PC-3 (cell line): ENCODE results near the gene CLIC4. TPM values are rescaled to one million over a fixed set of nuclear protein-coding genes. Genes with fewer than 3 reads are reported as not detected.

ENCODE experiments used
- ATAC-seq: fragments of 200-7000 bp; cut with Tn5 transposase; 2 replicates; pipeline ENCODE4 v1.9.1; 2020; ENCODE audit warnings: mild to moderate bottlenecking, moderate library complexity
- BruUV-seq: library from RNA; stranded (reverse); fragments of 400-500 nt; replicated peaks from 2 replicates; lab custom pipeline; 2021; lab: Mats Ljungman, UMichigan
- CTCF ChIA-PET: fragments of 300-600 bp; sonication (Branson Sonifier 250); formaldehyde crosslinking; loops from one replicate; lab custom pipeline; 2022; ENCODE audit warnings: antibody characterized with exemption; lab: Charles Lee
- POLR2A ChIA-PET: fragments of 300-600 bp; sonication (Branson Sonifier 250); formaldehyde crosslinking; loops from one replicate; lab custom pipeline; 2022; ENCODE audit warnings: antibody characterized with exemption; ENCODE audit not compliant: unreplicated experiment; lab: Charles Lee
- DNase-seq: peaks from one replicate; pipeline ENCODE4 v3.0.0-alpha.2; 2015
- H2AFZ ChIP-seq: fragments of 300-600 bp; sonication (generic); 2 replicates; pipeline ENCODE4 v1.6.0; 2016; ENCODE audit warnings: antibody characterized with exemption, low read length
- H3F3A ChIP-seq: fragments of 300-600 bp; sonication (generic); one replicate; pipeline ENCODE4 v1.6.0; 2017; ENCODE audit warnings: antibody characterized with exemption, low read length, control low read depth, mild to moderate bottlenecking; ENCODE audit not compliant: unreplicated experiment
- H3K27ac ChIP-seq: fragments of 300-600 bp; sonication (generic); 2 replicates; pipeline ENCODE4 v1.5.1; 2016; ENCODE audit warnings: mild to moderate bottlenecking, low read length
- H3K27me3 ChIP-seq: fragments of 300-600 bp; sonication (generic); 2 replicates; pipeline ENCODE4 v1.6.1; 2016; ENCODE audit warnings: low read length, mixed read lengths
- H3K36me3 ChIP-seq: fragments of 300-600 bp; sonication (generic); 2 replicates; pipeline ENCODE4 v1.6.1; 2016; ENCODE audit warnings: low read depth, mixed run types, low read length, mixed read lengths
- H3K4me1 ChIP-seq: fragments of 300-600 bp; sonication (generic); 2 replicates; pipeline ENCODE4 v1.5.1; 2016; ENCODE audit warnings: low read length; ENCODE audit not compliant: insufficient read depth
- H3K4me2 ChIP-seq: fragments of 300-600 bp; sonication (generic); 2 replicates; pipeline ENCODE4 v1.6.0; 2016; ENCODE audit warnings: low read length
- H3K4me3 ChIP-seq: fragments of 300-600 bp; sonication (generic); 2 replicates; pipeline ENCODE4 v1.5.1; 2016; ENCODE audit warnings: mild to moderate bottlenecking, low read length, mixed read lengths
- H3K79me2 ChIP-seq: fragments of 300-600 bp; sonication (generic); 2 replicates; pipeline ENCODE4 v1.6.1; 2017; ENCODE audit warnings: low read length, mixed read lengths
- H3K9ac ChIP-seq: fragments of 300-600 bp; sonication (generic); 2 replicates; pipeline ENCODE4 v1.6.0; 2016; ENCODE audit warnings: mild to moderate bottlenecking, low read length
- H3K9me2 ChIP-seq: fragments of 300-600 bp; sonication (generic); replicated peaks from 2 replicates; pipeline ENCODE4 v1.6.1; 2016; ENCODE audit warnings: mixed run types, low read length, mixed read lengths
- H3K9me3 ChIP-seq: fragments of 300-600 bp; sonication (generic); 2 replicates; pipeline ENCODE4 v1.6.1; 2016; ENCODE audit warnings: low read length, mixed read lengths
- H4K20me1 ChIP-seq: fragments of 300-600 bp; sonication (generic); 2 replicates; pipeline ENCODE4 v1.6.1; 2016; ENCODE audit warnings: low read length, mixed read lengths
- EZH2 ChIP-seq: fragments of 300-600 bp; sonication (generic); IDR thresholded peaks from one replicate; pipeline ENCODE4 v1.6.1; 2017; ENCODE audit warnings: antibody characterized with exemption, mild to moderate bottlenecking, low read length; ENCODE audit not compliant: unreplicated experiment
- EZH2phosphoT487 ChIP-seq: fragments of 300-600 bp; sonication (generic); IDR thresholded peaks from 2 replicates; pipeline ENCODE4 v1.6.1; 2018; ENCODE audit warnings: mild to moderate bottlenecking, antibody characterized with exemption, low read length, borderline replicate concordance
- intact Hi-C: fragments of 100-400 bp; cut with micrococcal nuclease; formaldehyde crosslinking; loops from 2 replicates; pipeline ENCODE4 v1.9.0; 2023
- total RNA-seq: library from RNA; depleted of rRNA; stranded (reverse); fragments of >200 nt; gene quantifications from 2 replicates; pipeline ENCODE4 v1.2.3, GENCODE V29; 2014
- TF ChIP-seq, protein P1 (sequence below): fragments of 300-600 bp; sonication (generic); conservative IDR thresholded peaks from 2 replicates; pipeline ENCODE4 v1.5.1; 2017; ENCODE audit warnings: antibody characterized with exemption, low read depth, mild to moderate bottlenecking, low read length

The CLIC4 gene
- total RNA-seq, 1 experiment from 2014 or later = 57.6 TPM

DNA sequence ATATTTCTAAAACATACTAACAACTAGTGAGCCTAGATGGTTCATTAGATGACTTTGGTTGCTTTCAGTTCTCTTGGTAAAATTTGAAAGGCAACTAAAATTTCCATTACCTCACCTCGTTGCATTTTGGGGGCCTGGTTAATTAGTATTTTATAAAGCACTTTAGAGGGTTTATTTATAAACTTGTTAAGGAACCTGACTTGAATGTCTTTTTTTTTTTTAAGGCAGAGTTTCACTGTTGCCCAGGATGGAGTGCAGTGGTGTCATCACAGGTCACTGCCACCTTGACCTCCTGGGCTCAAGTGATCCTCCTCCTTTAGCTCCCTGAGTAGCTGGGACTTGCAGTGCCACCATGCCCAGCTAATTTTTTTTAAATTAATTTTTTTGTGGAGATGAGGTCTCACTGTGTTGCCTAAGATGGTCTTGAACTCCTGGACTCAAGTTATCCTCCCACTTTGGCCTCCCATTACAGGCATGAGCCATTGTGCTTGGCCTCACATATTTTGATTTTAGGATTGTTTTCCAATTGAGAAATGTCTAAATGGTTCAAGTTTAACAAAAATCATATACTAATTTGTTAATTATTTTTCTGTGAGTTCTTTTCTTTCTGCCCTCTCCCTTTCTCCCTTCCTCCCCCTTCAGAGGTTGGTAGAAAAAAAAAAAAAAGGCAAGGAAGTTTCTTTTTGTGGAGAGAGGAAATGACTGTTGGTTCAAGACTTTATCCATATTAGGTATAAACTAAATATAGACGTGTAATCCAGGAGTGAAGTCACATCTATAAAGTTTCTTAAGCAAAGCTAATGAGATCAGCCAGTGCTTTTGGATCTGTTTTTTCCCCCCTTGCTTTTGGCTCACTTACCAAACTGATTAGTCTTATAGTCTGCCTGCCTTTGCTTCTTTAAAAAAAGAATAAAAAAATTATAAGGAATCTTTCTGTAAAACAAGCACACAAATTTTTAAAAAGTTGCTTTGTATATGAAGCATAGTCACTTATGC, 24.7 kb downstream of the CLIC4 start:
- Histone ChIP-seq H3K27me3 (no peaks in the 10 kb centered on the region), H3K4me3 (no peak overlapping the region), H3K9me3 (no peaks in the 10 kb centered on the region), H3K27ac (peak overlapping the region; percentile 33), H4K20me1 (no peaks in the 10 kb centered on the region), H2AFZ (no peak overlapping the region), H3K9me2 (no peaks in the 10 kb centered on the region), H3F3A (no peaks in the 10 kb centered on the region), H3K79me2 (peaks cover 50% of the 10 kb centered on the region), H3K36me3 (no peaks in the 10 kb centered on the region), H3K4me2 (peak overlapping the region; percentile 12), H3K9ac (no peak overlapping the region), H3K4me1 (peaks cover 17% of the 10 kb centered on the region)
- intact Hi-C loops = loop anchor here (10.0 kb wide), 1 partner anchor 55 kb away; no protein-coding TSS in a partner anchor
- no TSS peak for BruUV-seq
- peak; percentile 79 for DNase-seq
- peak; percentile 92 for ATAC-seq
- ChIA-PET POLR2A (interaction anchor here (0.7 kb wide), 1 partner anchor 134 kb away, joined by 4 read pairs; no protein-coding TSS in a partner anchor), CTCF (interaction anchor here (0.5 to 0.6 kb wide), 2 partner anchors 25 to 92 kb away, joined by 7 read pairs; partner anchors contain the start of gene CLIC4)
- TF ChIP-seq, protein P1, sequence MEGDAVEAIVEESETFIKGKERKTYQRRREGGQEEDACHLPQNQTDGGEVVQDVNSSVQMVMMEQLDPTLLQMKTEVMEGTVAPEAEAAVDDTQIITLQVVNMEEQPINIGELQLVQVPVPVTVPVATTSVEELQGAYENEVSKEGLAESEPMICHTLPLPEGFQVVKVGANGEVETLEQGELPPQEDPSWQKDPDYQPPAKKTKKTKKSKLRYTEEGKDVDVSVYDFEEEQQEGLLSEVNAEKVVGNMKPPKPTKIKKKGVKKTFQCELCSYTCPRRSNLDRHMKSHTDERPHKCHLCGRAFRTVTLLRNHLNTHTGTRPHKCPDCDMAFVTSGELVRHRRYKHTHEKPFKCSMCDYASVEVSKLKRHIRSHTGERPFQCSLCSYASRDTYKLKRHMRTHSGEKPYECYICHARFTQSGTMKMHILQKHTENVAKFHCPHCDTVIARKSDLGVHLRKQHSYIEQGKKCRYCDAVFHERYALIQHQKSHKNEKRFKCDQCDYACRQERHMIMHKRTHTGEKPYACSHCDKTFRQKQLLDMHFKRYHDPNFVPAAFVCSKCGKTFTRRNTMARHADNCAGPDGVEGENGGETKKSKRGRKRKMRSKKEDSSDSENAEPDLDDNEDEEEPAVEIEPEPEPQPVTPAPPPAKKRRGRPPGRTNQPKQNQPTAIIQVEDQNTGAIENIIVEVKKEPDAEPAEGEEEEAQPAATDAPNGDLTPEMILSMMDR = no peak
- TF ChIP-seq EZH2 (no peak), EZH2phosphoT487 (no peak)

DNA sequence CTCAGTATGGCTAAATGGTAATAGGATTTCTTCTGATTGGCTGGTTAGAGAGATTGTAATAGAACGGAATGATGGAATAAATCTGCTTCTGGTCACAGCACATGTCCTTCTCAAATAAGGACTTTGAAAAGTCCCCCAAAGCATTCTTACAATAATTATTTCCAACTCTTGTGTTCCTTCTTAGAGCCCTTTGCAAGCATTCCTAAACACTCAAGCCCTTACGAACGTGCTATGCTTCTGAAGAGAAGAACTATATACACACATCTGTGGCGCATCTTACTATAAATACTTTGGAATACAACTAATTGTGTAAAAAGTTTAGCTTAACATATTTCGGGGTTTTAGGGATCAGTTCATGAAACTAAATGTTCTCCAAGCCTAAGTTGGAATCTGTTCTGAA, 25.6 kb downstream of the CLIC4 start:
- TF ChIP-seq EZH2 = no peak
- no peak for TF ChIP-seq EZH2phosphoT487
- TF ChIP-seq, protein P1 = no peak
- Histone ChIP-seq H4K20me1 (no peaks in the 10 kb centered on the region), H2AFZ (no peak overlapping the region), H3K4me3 (no peak overlapping the region), H3K9me3 (no peaks in the 10 kb centered on the region), H3K4me1 (peaks cover 17% of the 10 kb centered on the region), H3K27me3 (no peaks in the 10 kb centered on the region), H3F3A (no peaks in the 10 kb centered on the region), H3K4me2 (peak overlapping the region; percentile 12; the same call in 1 of the 2 replicates), H3K36me3 (no peaks in the 10 kb centered on the region), H3K27ac (peak overlapping the region; percentile 33; the same call in 1 of the 2 replicates), H3K9ac (no peak overlapping the region), H3K79me2 (peaks cover 49% of the 10 kb centered on the region), H3K9me2 (no peaks in the 10 kb centered on the region)
- BruUV-seq = TSS peak; percentile 48
- ChIA-PET CTCF (no interaction called here), POLR2A (interaction anchor here (0.7 kb wide), 1 partner anchor 135 kb away, joined by 4 read pairs; no protein-coding TSS in a partner anchor)
- intact Hi-C loops = loop anchor here (10.0 kb wide), 1 partner anchor 54 kb away; no protein-coding TSS in a partner anchor
- ATAC-seq (no peak), DNase-seq (no peak)
